Measurements from ENCODE around the gene TTYH1. TPM values are rescaled to one million over a fixed set of nuclear protein-coding genes. Genes with fewer than 3 reads are reported as not detected.

TTYH1 gene
- total and polyA plus RNA-seq, 2 of the 4 experiments (the other 2 are of a cell fraction) = not detected

DNA sequence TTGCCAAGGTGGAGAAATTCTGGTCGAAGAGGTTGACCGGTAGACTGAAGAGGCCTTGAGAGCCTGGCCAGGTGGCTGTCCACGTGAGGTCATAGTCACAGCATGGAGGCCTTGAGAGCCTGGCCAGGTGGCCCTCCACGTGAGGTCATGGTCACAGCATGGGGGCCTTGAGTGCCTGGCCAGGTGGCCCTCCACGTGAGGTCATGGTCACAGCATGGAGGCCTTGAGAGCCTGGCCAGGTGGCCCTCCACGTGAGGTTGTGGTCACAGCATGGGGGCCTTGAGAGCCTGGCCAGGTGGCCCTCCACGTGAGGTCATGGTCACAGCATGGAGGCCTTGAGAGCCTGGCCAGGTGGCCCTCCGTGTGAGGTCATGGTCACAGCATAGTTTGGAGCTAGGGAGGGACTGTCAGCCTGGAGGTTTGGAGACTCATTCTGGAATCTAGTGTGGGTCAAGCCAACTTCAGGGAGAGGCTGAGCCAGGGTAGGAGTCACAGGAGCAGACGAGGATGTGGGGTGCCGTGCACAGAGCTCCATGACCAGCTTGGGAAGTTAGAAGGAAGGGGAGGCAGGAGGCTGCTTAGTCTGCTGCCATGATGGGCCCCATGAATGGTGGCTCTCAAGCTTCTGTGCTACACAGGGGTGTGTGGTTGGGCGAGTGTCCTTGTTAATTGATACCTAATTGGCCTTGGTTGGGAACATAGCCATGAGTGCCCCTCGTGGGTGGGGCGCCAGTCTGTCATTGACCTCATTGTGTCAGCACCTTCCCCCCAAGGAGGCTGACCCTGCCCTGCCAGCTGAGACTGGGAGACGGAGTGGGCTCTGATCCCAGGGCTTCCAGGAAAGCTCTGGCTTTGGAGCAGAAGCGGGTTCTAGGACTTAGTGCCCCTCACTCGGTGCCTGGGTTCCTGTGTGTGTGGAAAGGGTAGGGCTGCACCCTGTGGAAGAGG is 44.3 kb downstream of the TTYH1 start:
- CTCF ChIA-PET = no interaction called here
- intact Hi-C loops (cut with micrococcal nuclease) (loop anchor here (10.0 kb wide), 1 partner anchor 625 kb away; no protein-coding TSS in a partner anchor), dilution Hi-C loops (cut with HindIII; ENCODE audit: low sequenced_read_pairs, unreplicated experiment) (no loop called here), in situ Hi-C loops (cut with MboI; ENCODE audit: low sequenced_read_pairs) (loop anchor here (10.0 to 25.0 kb wide), 6 partner anchors 255 to 1678 kb away; partner anchors contain the start of genes NAT14, NDUFA3, OSCAR and PRPF31)
- Histone ChIP-seq H2BK15ac (ENCODE audit: low read depth, low read length) (no peak overlapping the region), H3K4me3 (ENCODE audit: insufficient read depth, low read depth, low read length) (no peak overlapping the region), H3K9me3 (ENCODE audit: control insufficient read depth, insufficient read depth, low read length) (no peaks in the 10 kb centered on the region), H3K18ac (ENCODE audit: low read depth, low read length) (no peak overlapping the region), H3K56ac (ENCODE audit: extremely low read depth, insufficient read depth, low read length) (no peak overlapping the region), H2BK120ac (ENCODE audit: low read depth, low read length) (no peak overlapping the region), H3K27me3 (ENCODE audit: control insufficient read depth, insufficient read depth, low read length) (no peaks in the 10 kb centered on the region), H3K4me2 (ENCODE audit: low read depth, low read length) (no peak overlapping the region), H4K20me1 (ENCODE audit: insufficient read depth, low read length) (peaks cover 65% of the 10 kb centered on the region), H3K4ac (ENCODE audit: low read depth, low read length) (no peak overlapping the region), H2BK20ac (ENCODE audit: low read depth, low read length) (no peak overlapping the region), H2AFZ (replicated peaks; ENCODE audit: low read length, poor library complexity) (peak overlapping the region; percentile 32), H3K4me1 (ENCODE audit: control insufficient read depth, insufficient read depth, low read length) (peaks cover 18% of the 10 kb centered on the region), H4K91ac (ENCODE audit: insufficient read depth, low read depth, low read length) (no peak overlapping the region), H2AK9ac (replicated peaks; ENCODE audit: low read depth, low read length, poor library complexity) (peak overlapping the region; percentile 82), H4K5ac (ENCODE audit: low read depth, low read length) (no peak overlapping the region), H4K8ac (ENCODE audit: low read depth in 2 of 2, low read length in 2 of 2) (no peak overlapping the region), H3K79me1 (ENCODE audit: low read depth in 1 of 2, low read length in 2 of 2) (peaks cover 12 to 53% of the 10 kb centered on the region in 2 experiments; a peak in 3 of 4 replicates), H3K23ac (ENCODE audit: low read depth, low read length) (no peak overlapping the region; the same call in 1 of the 2 replicates), H2BK5ac (ENCODE audit: low read depth, low read length, poor library complexity, severe bottlenecking) (no peak overlapping the region), H3K36me3 (ENCODE audit: control insufficient read depth, insufficient read depth, low read length) (peaks cover 73% of the 10 kb centered on the region), H3K27ac (ENCODE audit: insufficient read depth, low read length) (no peak overlapping the region), H2AK5ac (ENCODE audit: low read depth, low read length) (0 out of 2 replicates have a peak overlapping the region, but pooled peaks have one; percentile 16), H3K9ac (ENCODE audit: low read depth, low read length) (no peak overlapping the region), H3K14ac (replicated peaks; ENCODE audit: low read depth, low read length) (no peak overlapping the region), H3K9me1 (ENCODE audit: insufficient read depth, low read length) (peaks cover 6% of the 10 kb centered on the region; the same call in 1 of the 2 replicates)
- ATAC-seq (ENCODE audit: low read depth) (no peak), DNase-seq (no peak)
- WGBS, 2 experiments (ENCODE audit: extremely low coverage in 2 of 2, insufficient read length in 1 of 2) = 84% methylated on average over 5 of the region's 16 CpGs; no CpG with 5 or more reads in 1 of the 2 experiments
- TF ChIP-seq MAZ (IDR thresholded peaks at IDR 0.05; ENCODE audit: borderline replicate concordance, low read depth, low read length) (no peak), SMC3 (IDR thresholded peaks at IDR 0.05; ENCODE audit: low read depth, low read length) (no peak), RFX5 (IDR thresholded peaks at IDR 0.05; ENCODE audit: low read depth, low read length) (no peak), BHLHE40 (IDR thresholded peaks at IDR 0.05; ENCODE audit: low read depth, low read length) (no peak), FOS (IDR thresholded peaks at IDR 0.05; ENCODE audit: low read depth, low read length) (no peak), MAFK (IDR thresholded peaks at IDR 0.05; ENCODE audit: low read depth, low read length) (no peak)
- TF ChIP-seq, protein P1, sequence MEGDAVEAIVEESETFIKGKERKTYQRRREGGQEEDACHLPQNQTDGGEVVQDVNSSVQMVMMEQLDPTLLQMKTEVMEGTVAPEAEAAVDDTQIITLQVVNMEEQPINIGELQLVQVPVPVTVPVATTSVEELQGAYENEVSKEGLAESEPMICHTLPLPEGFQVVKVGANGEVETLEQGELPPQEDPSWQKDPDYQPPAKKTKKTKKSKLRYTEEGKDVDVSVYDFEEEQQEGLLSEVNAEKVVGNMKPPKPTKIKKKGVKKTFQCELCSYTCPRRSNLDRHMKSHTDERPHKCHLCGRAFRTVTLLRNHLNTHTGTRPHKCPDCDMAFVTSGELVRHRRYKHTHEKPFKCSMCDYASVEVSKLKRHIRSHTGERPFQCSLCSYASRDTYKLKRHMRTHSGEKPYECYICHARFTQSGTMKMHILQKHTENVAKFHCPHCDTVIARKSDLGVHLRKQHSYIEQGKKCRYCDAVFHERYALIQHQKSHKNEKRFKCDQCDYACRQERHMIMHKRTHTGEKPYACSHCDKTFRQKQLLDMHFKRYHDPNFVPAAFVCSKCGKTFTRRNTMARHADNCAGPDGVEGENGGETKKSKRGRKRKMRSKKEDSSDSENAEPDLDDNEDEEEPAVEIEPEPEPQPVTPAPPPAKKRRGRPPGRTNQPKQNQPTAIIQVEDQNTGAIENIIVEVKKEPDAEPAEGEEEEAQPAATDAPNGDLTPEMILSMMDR (conservative IDR thresholded peaks at IDR 0.05; ENCODE audit: low read depth, low read length) = no peak
- TF ChIP-seq, protein P2, sequence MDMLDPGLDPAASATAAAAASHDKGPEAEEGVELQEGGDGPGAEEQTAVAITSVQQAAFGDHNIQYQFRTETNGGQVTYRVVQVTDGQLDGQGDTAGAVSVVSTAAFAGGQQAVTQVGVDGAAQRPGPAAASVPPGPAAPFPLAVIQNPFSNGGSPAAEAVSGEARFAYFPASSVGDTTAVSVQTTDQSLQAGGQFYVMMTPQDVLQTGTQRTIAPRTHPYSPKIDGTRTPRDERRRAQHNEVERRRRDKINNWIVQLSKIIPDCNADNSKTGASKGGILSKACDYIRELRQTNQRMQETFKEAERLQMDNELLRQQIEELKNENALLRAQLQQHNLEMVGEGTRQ (IDR thresholded peaks at IDR 0.05; ENCODE audit: low read depth, low read length) = no peak
- no TSS peak for BruUV-seq (replicated peaks)
- POLR2A ChIA-PET (ENCODE audit: unreplicated experiment) = interaction anchor here (0.5 kb wide), 1 partner anchor 26 kb away, joined by 5 read pairs; no protein-coding TSS in a partner anchor

All from IMR-90 (cell line).